GM12892 (cell line): ENCODE measurements around the gene GYPC.

ENCODE experiments used
- POLR2A ChIP-seq: IDR thresholded peaks from 2 replicates; pipeline ENCODE4 v1.6.1; 2011; ENCODE audit warnings: low read depth, low read length, control low read depth
- POLR2AphosphoS5 ChIP-seq: IDR thresholded peaks from 2 replicates; pipeline ENCODE4 v1.6.1; 2011; ENCODE audit warnings: low read depth, low read length, control low read depth
- TAF1 ChIP-seq: IDR thresholded peaks from 2 replicates; pipeline ENCODE4 v1.6.1; 2011; ENCODE audit warnings: low read depth, mild to moderate bottlenecking, control low read depth, low read length, borderline replicate concordance

GRCh38 chr2:126679094-126679713, 23.2 kb downstream of the GYPC start:
- TF ChIP-seq POLR2AphosphoS5 (no peak), POLR2A (no peak), TAF1 (no peak)
